Mesenteric fat pad (tissue), 1 donor: ENCODE results near the gene TSHZ2. TPM values are rescaled to one million over a fixed set of nuclear protein-coding genes. Genes with fewer than 3 reads are reported as not detected.
"Not testable (repeated sequence)": the region's sequence is repeated elsewhere in the genome, so short reads cannot be mapped to it uniquely, and the experiment has no call there.

Experiments
- DNase-seq: peaks from one replicate; pipeline ENCODE4 v3.0.0-alpha.2; 2020; ENCODE audit warnings: low spot score
- total RNA-seq: library from RNA; stranded (reverse); fragmentation: NEBNext Ultra II Directional; extraction: Animal tissue kit (Norgen Biotek cat#: 25700); gene quantifications from one replicate; pipeline ENCODE4 v1.2.1, GENCODE V29; 2021
- donor health status: DM: yes; HTN: yes; CAD: no.

Gene TSHZ2
- total RNA-seq, 1 donor from 2014 or later: 60.5 TPM

GRCh38 chr20:53301869-53302268 lies 329.7 kb downstream of the TSHZ2 start:
- no peak for DNase-seq

GRCh38 chr20:53302695-53303412 lies 330.7 kb downstream of the TSHZ2 start:
- no peak for DNase-seq

- DNase-seq: no peak
Observed at GRCh38 chr20:53303413-53303760, 331.2 kb downstream of the TSHZ2 start.

GRCh38 chr20:53304146-53304545 lies 332.0 kb downstream of the TSHZ2 start:
- DNase-seq: no peak

- DNase-seq: no peak
Observed at GRCh38 chr20:53306192-53306805, 334.1 kb downstream of the TSHZ2 start.

- no peak for DNase-seq
Observed at GRCh38 chr20:53307964-53308597, 335.9 kb downstream of the TSHZ2 start.

- DNase-seq: no peak
Observed at GRCh38 chr20:53309515-53309914, 337.4 kb downstream of the TSHZ2 start.

GRCh38 chr20:53312957-53313356 lies 340.8 kb downstream of the TSHZ2 start:
- DNase-seq: no peak

- DNase-seq: no peak
Observed at GRCh38 chr20:53316206-53316937, 344.2 kb downstream of the TSHZ2 start.

- no peak for DNase-seq
Observed at GRCh38 chr20:53319200-53319599, 347.0 kb downstream of the TSHZ2 start.

GRCh38 chr20:53319716-53320115 lies 347.6 kb downstream of the TSHZ2 start:
- DNase-seq: no peak

- DNase-seq: no peak
Observed at GRCh38 chr20:53320701-53321100, 348.5 kb downstream of the TSHZ2 start.

- no peak for DNase-seq
Observed at GRCh38 chr20:53321596-53321995, 349.4 kb downstream of the TSHZ2 start.

GRCh38 chr20:53322651-53323050 lies 350.5 kb downstream of the TSHZ2 start:
- no peak for DNase-seq

- not testable (repeated sequence) for DNase-seq
Observed at GRCh38 chr20:53323460-53323859, 351.3 kb downstream of the TSHZ2 start.

GRCh38 chr20:53324816-53325215 lies 352.7 kb downstream of the TSHZ2 start:
- no peak for DNase-seq

- DNase-seq: no peak
Observed at GRCh38 chr20:53328961-53329360, 356.8 kb downstream of the TSHZ2 start.

- DNase-seq: no peak
Observed at GRCh38 chr20:53329781-53330180, 357.6 kb downstream of the TSHZ2 start.

GRCh38 chr20:53330601-53331140 lies 358.5 kb downstream of the TSHZ2 start:
- no peak for DNase-seq

- DNase-seq: no peak
Observed at GRCh38 chr20:53331151-53331973, 359.2 kb downstream of the TSHZ2 start.
